ENCODE data around the gene LPXN.

DNA sequence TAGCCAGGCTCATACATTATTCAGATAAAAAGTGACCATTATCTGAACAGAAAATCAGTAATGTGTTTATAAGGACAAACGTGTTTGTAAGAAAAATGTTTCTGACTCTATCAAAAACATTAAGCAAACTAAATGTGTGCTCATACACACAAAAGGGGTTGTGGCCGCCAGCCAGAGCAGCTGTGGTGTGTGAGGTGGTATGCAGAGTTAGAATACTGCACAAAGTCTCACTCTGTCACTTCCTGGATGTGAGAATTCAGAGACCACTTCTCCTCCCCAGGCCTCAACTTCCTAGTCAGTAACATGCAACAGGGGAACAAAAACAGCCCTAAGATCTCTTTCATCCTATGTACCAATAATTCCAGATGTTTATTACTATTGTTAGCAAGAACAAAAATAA is 77.2 kb downstream of the LPXN start:
- TF ChIP-seq, protein P1, sequence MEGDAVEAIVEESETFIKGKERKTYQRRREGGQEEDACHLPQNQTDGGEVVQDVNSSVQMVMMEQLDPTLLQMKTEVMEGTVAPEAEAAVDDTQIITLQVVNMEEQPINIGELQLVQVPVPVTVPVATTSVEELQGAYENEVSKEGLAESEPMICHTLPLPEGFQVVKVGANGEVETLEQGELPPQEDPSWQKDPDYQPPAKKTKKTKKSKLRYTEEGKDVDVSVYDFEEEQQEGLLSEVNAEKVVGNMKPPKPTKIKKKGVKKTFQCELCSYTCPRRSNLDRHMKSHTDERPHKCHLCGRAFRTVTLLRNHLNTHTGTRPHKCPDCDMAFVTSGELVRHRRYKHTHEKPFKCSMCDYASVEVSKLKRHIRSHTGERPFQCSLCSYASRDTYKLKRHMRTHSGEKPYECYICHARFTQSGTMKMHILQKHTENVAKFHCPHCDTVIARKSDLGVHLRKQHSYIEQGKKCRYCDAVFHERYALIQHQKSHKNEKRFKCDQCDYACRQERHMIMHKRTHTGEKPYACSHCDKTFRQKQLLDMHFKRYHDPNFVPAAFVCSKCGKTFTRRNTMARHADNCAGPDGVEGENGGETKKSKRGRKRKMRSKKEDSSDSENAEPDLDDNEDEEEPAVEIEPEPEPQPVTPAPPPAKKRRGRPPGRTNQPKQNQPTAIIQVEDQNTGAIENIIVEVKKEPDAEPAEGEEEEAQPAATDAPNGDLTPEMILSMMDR (IDR thresholded peaks at IDR 0.05; ENCODE audit: poor library complexity), result no peak
- TF ChIP-seq EZH2 (IDR thresholded peaks at IDR 0.05; ENCODE audit: borderline replicate concordance), result no peak
- no peak for TF ChIP-seq EZH2phosphoT487 (IDR thresholded peaks at IDR 0.05; ENCODE audit: low read depth, severe bottlenecking, unreplicated experiment)

Measured in hepatocyte (in vitro differentiated cells).